Neural progenitor cell (in vitro differentiated cells): Measurements from ENCODE around the gene PNMA6E. TPM values are rescaled to one million over a fixed set of nuclear protein-coding genes. Genes with fewer than 3 reads are reported as not detected.

Source experiments
- DNase-seq: peaks from one replicate; pipeline ENCODE4 v3.0.0-alpha.2; 2016; ENCODE audit warnings: low spot score
- H2AFZ ChIP-seq: fragments of 200-600 bp; sonication (generic); replicated peaks from 2 replicates; pipeline ENCODE4 v1.6.1; 2016; ENCODE audit warnings: antibody characterized with exemption
- H3F3A ChIP-seq: fragments of 200-600 bp; sonication (generic); 2 replicates; pipeline ENCODE4 v1.6.1; 2016; ENCODE audit warnings: antibody characterized with exemption, low read depth
- H3K27ac ChIP-seq: fragments of 200-600 bp; sonication (generic); 2 replicates; pipeline ENCODE4 v1.5.1; 2016; ENCODE audit warnings: mild to moderate bottlenecking
- H3K27me3 ChIP-seq: fragments of 200-600 bp; sonication (generic); 2 replicates; pipeline ENCODE4 v1.6.1; 2016; ENCODE audit warnings: mild to moderate bottlenecking, moderate library complexity
- H3K36me3 ChIP-seq: fragments of 200-600 bp; sonication (generic); 2 replicates; pipeline ENCODE4 v1.5.1; 2016
- H3K4me1 ChIP-seq: fragments of 200-600 bp; sonication (generic); 2 replicates; pipeline ENCODE4 v1.6.1; 2016; ENCODE audit warnings: mixed run types
- H3K4me2 ChIP-seq: fragments of 200-600 bp; sonication (generic); 2 replicates; pipeline ENCODE4 v1.6.1; 2016
- H3K4me3 ChIP-seq: fragments of 200-600 bp; sonication (generic); 2 replicates; pipeline ENCODE4 v1.5.1; 2016
- H3K79me2 ChIP-seq: fragments of 200-600 bp; sonication (generic); 2 replicates; pipeline ENCODE4 v1.6.1; 2016; ENCODE audit warnings: low read depth
- H3K9ac ChIP-seq: fragments of 200-600 bp; sonication (generic); 2 replicates; pipeline ENCODE4 v1.6.1; 2016
- H3K9me3 ChIP-seq: fragments of 200-600 bp; sonication (generic); 2 replicates; pipeline ENCODE4 v1.5.1; 2016; ENCODE audit warnings: low read depth
- H4K20me1 ChIP-seq: fragments of 200-600 bp; sonication (generic); 2 replicates; pipeline ENCODE4 v1.6.1; 2016; ENCODE audit warnings: low read depth
- H3K27ac Mint-ChIP-seq: 3 replicates; pipeline ENCODE4 v1.8.0; 2021; ENCODE audit warnings: mixed read lengths
- H3K27me3 Mint-ChIP-seq: 2 replicates; pipeline ENCODE4 v1.8.0; 2022; ENCODE audit warnings: low read depth, mild to moderate bottlenecking, inconsistent platforms, moderate library complexity, mixed read lengths; ENCODE audit not compliant: insufficient read depth
- H3K36me3 Mint-ChIP-seq: 3 replicates; pipeline ENCODE4 v1.8.0; 2021; ENCODE audit warnings: mixed read lengths
- H3K4me1 Mint-ChIP-seq: 3 replicates; pipeline ENCODE4 v1.8.0; 2021; ENCODE audit warnings: mixed read lengths
- H3K4me3 Mint-ChIP-seq: 3 replicates; pipeline ENCODE4 v1.8.0; 2021; ENCODE audit warnings: mild to moderate bottlenecking, moderate library complexity, mixed read lengths
- H3K9me3 Mint-ChIP-seq: 3 replicates; pipeline ENCODE4 v1.8.0; 2020; ENCODE audit warnings: mixed read lengths
- CTCF ChIP-seq: fragments of 200-600 bp; sonication (generic); IDR thresholded peaks from 2 replicates; pipeline ENCODE4 v1.5.1; 2017; ENCODE audit warnings: antibody characterized with exemption, mild to moderate bottlenecking
- EZH2 ChIP-seq: fragments of 200-600 bp; sonication (generic); IDR thresholded peaks from 2 replicates; pipeline ENCODE4 v1.6.1; 2017; ENCODE audit warnings: antibody characterized with exemption, mild to moderate bottlenecking, moderate library complexity
- EZH2phosphoT487 ChIP-seq: fragments of 200-600 bp; sonication (generic); IDR thresholded peaks from 2 replicates; pipeline ENCODE4 v1.6.1; 2017; ENCODE audit warnings: antibody characterized with exemption
- total RNA-seq: library from RNA; depleted of rRNA; stranded (reverse); fragments of >200 nt; gene quantifications from 2 replicates; pipeline ENCODE4 v1.2.3, GENCODE V29; 2015; ENCODE audit warnings: low replicate concordance

PNMA6E gene
- total RNA-seq, 1 donor from 2014 or later: not detected

DNA sequence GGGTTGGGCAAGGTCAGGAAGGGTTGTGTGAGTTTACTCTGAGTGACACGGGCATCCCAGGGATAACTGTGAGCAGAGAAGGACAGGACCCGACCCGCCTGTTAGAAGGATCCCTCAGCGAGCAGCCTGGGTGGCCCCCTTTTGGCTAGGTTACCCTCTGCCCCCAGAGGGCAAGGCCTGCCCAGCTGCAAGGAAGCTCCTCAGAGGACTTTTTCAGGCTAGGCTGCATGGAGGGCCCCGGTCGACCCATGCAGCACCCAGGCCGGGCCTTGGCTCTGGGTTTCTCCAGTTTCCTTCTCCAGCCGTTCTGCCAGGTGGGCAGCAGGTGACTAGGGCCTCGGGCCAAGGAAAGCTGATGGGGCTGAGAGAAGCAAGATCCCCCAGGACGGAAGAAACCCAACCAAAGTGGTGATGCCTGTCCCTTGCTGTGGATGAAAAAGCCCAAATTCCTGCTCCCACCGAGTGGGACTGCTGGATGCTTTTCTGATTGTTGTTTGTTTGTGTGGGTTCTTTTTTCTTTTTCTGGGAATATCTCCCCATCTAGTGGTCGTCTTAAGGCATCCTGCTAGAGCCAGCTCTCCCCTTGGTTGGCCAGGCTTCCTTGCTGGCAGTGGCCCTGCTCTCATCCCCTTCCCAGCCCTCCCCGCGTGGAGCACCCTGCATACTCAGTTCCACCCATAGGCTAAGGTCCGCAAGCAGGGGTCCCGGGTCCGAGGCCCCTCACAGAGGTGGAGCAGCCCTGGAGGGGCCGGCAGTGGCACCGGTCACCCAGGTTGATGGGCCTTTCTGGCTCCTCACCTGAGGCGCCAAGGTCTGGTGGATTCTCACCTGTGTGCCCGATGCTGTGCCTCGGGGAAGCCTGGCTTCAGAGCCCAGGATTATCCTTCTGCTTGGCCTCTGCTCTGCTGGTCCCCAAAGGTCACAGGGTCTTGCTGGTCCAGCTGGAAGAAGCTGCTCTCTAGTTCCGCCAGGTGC lies 11.9 kb upstream of the PNMA6E start:
- Mint-ChIP-seq H3K4me3 (no peak overlapping the region), H3K36me3 (no peaks in the 10 kb centered on the region), H3K27ac (no peak overlapping the region), H3K4me1 (peaks cover 19% of the 10 kb centered on the region), H3K9me3 (peaks cover 27% of the 10 kb centered on the region), H3K27me3 (peaks cover 12% of the 10 kb centered on the region)
- peaks cover 23% of the 10 kb centered on the region for H3K27me3 ChIP-seq
- no peaks in the 10 kb centered on the region for H3K36me3 ChIP-seq
- H3K9ac ChIP-seq: no peak overlapping the region
- H3K4me2 ChIP-seq: no peak overlapping the region
- TF ChIP-seq CTCF (peak; percentile 42), EZH2phosphoT487 (no peak)
- no peak overlapping the region for H3K27ac ChIP-seq
- H3K4me1 ChIP-seq: no peaks in the 10 kb centered on the region
- no peaks in the 10 kb centered on the region for H4K20me1 ChIP-seq
- DNase-seq: peak; percentile 18
- no peak overlapping the region for H3K4me3 ChIP-seq
- no peaks in the 10 kb centered on the region for H3F3A ChIP-seq
- no peak overlapping the region for H2AFZ ChIP-seq
- H3K9me3 ChIP-seq: no peaks in the 10 kb centered on the region
- H3K79me2 ChIP-seq: no peaks in the 10 kb centered on the region

GRCh38 chrX:153411988-153412574 lies 10.9 kb upstream of the PNMA6E start:
- no peaks in the 10 kb centered on the region for H3K4me1 ChIP-seq
- no peaks in the 10 kb centered on the region for H3K36me3 ChIP-seq
- H3K4me3 ChIP-seq: peak overlapping the region; percentile 38
- H3K9ac ChIP-seq: no peak overlapping the region
- Mint-ChIP-seq H3K36me3 (no peaks in the 10 kb centered on the region), H3K27ac (no peak overlapping the region), H3K9me3 (peaks cover 29% of the 10 kb centered on the region), H3K4me1 (peaks cover 13% of the 10 kb centered on the region), H3K27me3 (peaks cover 14% of the 10 kb centered on the region), H3K4me3 (no peak overlapping the region)
- no peaks in the 10 kb centered on the region for H3K9me3 ChIP-seq
- peak overlapping the region; percentile 82 for H3K4me2 ChIP-seq
- H4K20me1 ChIP-seq: no peaks in the 10 kb centered on the region
- peak overlapping the region; percentile 50 for H2AFZ ChIP-seq
- DNase-seq: peak; percentile 43
- H3K27ac ChIP-seq: no peak overlapping the region
- peaks cover 23% of the 10 kb centered on the region for H3K27me3 ChIP-seq
- H3F3A ChIP-seq: no peaks in the 10 kb centered on the region
- TF ChIP-seq CTCF (no peak), EZH2phosphoT487 (no peak), EZH2 (no peak)
- no peaks in the 10 kb centered on the region for H3K79me2 ChIP-seq

GRCh38 chrX:153411255-153411987 lies 10.3 kb upstream of the PNMA6E start, which contains the start of gene ZFP92:
Gene ZFP92 (plus strand): TSS chrX:153411472. CDS start chrX:153418323, 6,851 bp downstream.
- no peaks in the 10 kb centered on the region for H3K36me3 Mint-ChIP-seq
- Histone ChIP-seq H3K9ac (no peak within 1 kb of the TSS), H3K36me3 (no peaks in the 10 kb centered on the region), H3K4me1 (no peaks in the 10 kb centered on the region), H3K27me3 (peaks cover 23% of the 10 kb centered on the region), H3K4me3 (peak within 1 kb of the TSS; percentile 38), H3K79me2 (no peaks in the 10 kb centered on the region), H3K27ac (no peak within 1 kb of the TSS), H3K4me2 (peak within 1 kb of the TSS; percentile 82), H3F3A (no peaks in the 10 kb centered on the region), H3K9me3 (no peaks in the 10 kb centered on the region), H2AFZ (peak within 1 kb of the TSS; percentile 50), H4K20me1 (no peaks in the 10 kb centered on the region)
- H3K27me3 Mint-ChIP-seq: peaks cover 12% of the 10 kb centered on the region
- TF ChIP-seq EZH2 (peak; percentile 59), EZH2phosphoT487 (peak; percentile 39), CTCF (no peak)
- peaks cover 31% of the 10 kb centered on the region for H3K9me3 Mint-ChIP-seq
- no peak within 1 kb of the TSS for H3K4me3 Mint-ChIP-seq
- H3K27ac Mint-ChIP-seq: no peak within 1 kb of the TSS
- no peak for DNase-seq
- peaks cover 11% of the 10 kb centered on the region for H3K4me1 Mint-ChIP-seq
